Adipocyte (in vitro differentiated cells): ENCODE measurements around the gene SHISAL1.

ENCODE experiments used
- DNase-seq: peaks from one replicate; pipeline ENCODE4 v3.0.0-alpha.2; 2015; ENCODE audit warnings: low read depth
- H3K27me3 ChIP-seq: replicated peaks from 2 replicates; pipeline ENCODE4 v1.7.0; 2013; ENCODE audit warnings: mild to moderate bottlenecking, low read length, moderate library complexity; ENCODE audit not compliant: control insufficient read depth, insufficient read depth
- H3K36me3 ChIP-seq: 2 replicates; pipeline ENCODE4 v1.7.0; 2013; ENCODE audit warnings: low read length, mild to moderate bottlenecking, moderate library complexity; ENCODE audit not compliant: control insufficient read depth, insufficient read depth, severe bottlenecking
- H3K4me1 ChIP-seq: 2 replicates; pipeline ENCODE4 v1.7.0; 2013; ENCODE audit warnings: mild to moderate bottlenecking, low read length, moderate library complexity; ENCODE audit not compliant: control insufficient read depth, insufficient read depth
- H3K4me3 ChIP-seq: 2 replicates; pipeline ENCODE4 v1.7.0; 2013; ENCODE audit warnings: mild to moderate bottlenecking, low read length, moderate library complexity
- H3K9ac ChIP-seq: 2 replicates; pipeline ENCODE4 v1.7.0; 2013; ENCODE audit warnings: mild to moderate bottlenecking, low read length, moderate library complexity
- H3K9me3 ChIP-seq: 2 replicates; pipeline ENCODE4 v1.7.0; 2013; ENCODE audit warnings: mild to moderate bottlenecking, low read length, moderate library complexity; ENCODE audit not compliant: control insufficient read depth

The SHISAL1 gene

GRCh38 chr22:44272401-44272771, 40.4 kb downstream of the SHISAL1 start:
- Histone ChIP-seq H3K4me3 (no peak overlapping the region), H3K36me3 (no peaks in the 10 kb centered on the region), H3K9me3 (no peaks in the 10 kb centered on the region), H3K9ac (no peak overlapping the region), H3K4me1 (no peaks in the 10 kb centered on the region), H3K27me3 (peaks cover 8% of the 10 kb centered on the region)
- no peak for DNase-seq

GRCh38 chr22:44271732-44272400, 40.9 kb downstream of the SHISAL1 start:
- Histone ChIP-seq H3K9ac (no peak overlapping the region), H3K36me3 (no peaks in the 10 kb centered on the region), H3K4me3 (no peak overlapping the region), H3K4me1 (no peaks in the 10 kb centered on the region), H3K27me3 (peaks cover 8% of the 10 kb centered on the region), H3K9me3 (no peaks in the 10 kb centered on the region)
- DNase-seq, result no peak

GRCh38 chr22:44271010-44271500, 41.7 kb downstream of the SHISAL1 start:
- no peak for DNase-seq
- H3K4me3 ChIP-seq, result no peak overlapping the region
- H3K27me3 ChIP-seq, result peaks cover 4% of the 10 kb centered on the region
- no peaks in the 10 kb centered on the region for H3K4me1 ChIP-seq
- no peaks in the 10 kb centered on the region for H3K36me3 ChIP-seq
- H3K9me3 ChIP-seq, result no peaks in the 10 kb centered on the region
- H3K9ac ChIP-seq, result no peak overlapping the region

- no peak overlapping the region for H3K9ac ChIP-seq
- DNase-seq, result no peak
Observed at GRCh38 chr22:44270556-44270880, 42.2 kb downstream of the SHISAL1 start.

GRCh38 chr22:44269757-44270555, 42.8 kb downstream of the SHISAL1 start:
- no peak for DNase-seq
- no peaks in the 10 kb centered on the region for H3K36me3 ChIP-seq
- no peak overlapping the region for H3K9ac ChIP-seq
- H3K4me3 ChIP-seq, result no peak overlapping the region
- no peaks in the 10 kb centered on the region for H3K4me1 ChIP-seq
- peaks cover 5% of the 10 kb centered on the region for H3K9me3 ChIP-seq
- no peaks in the 10 kb centered on the region for H3K27me3 ChIP-seq

More at GRCh38 chr22:44270556-44270880, 42.2 kb downstream of the SHISAL1 start:
- H3K9me3 ChIP-seq, result peaks cover 1% of the 10 kb centered on the region
- no peaks in the 10 kb centered on the region for H3K36me3 ChIP-seq
- H3K4me3 ChIP-seq, result no peak overlapping the region
- H3K4me1 ChIP-seq, result no peaks in the 10 kb centered on the region
- H3K27me3 ChIP-seq, result no peaks in the 10 kb centered on the region

GRCh38 chr22:44269117-44269498, 43.6 kb downstream of the SHISAL1 start:
- Histone ChIP-seq H3K36me3 (no peaks in the 10 kb centered on the region), H3K9me3 (peaks cover 5% of the 10 kb centered on the region), H3K9ac (no peak overlapping the region), H3K4me1 (no peaks in the 10 kb centered on the region), H3K4me3 (no peak overlapping the region), H3K27me3 (no peaks in the 10 kb centered on the region)
- DNase-seq, result no peak

GRCh38 chr22:44268431-44269116, 44.2 kb downstream of the SHISAL1 start:
- no peaks in the 10 kb centered on the region for H3K27me3 ChIP-seq
- H3K9ac ChIP-seq, result no peak overlapping the region
- no peak for DNase-seq
- no peaks in the 10 kb centered on the region for H3K36me3 ChIP-seq
- no peaks in the 10 kb centered on the region for H3K4me1 ChIP-seq
- peaks cover 6% of the 10 kb centered on the region for H3K9me3 ChIP-seq
- no peak overlapping the region for H3K4me3 ChIP-seq

- H3K36me3 ChIP-seq, result no peaks in the 10 kb centered on the region
- H3K4me3 ChIP-seq, result no peak overlapping the region
- no peaks in the 10 kb centered on the region for H3K27me3 ChIP-seq
- H3K4me1 ChIP-seq, result no peaks in the 10 kb centered on the region
- peaks cover 9% of the 10 kb centered on the region for H3K9me3 ChIP-seq
- no peak for DNase-seq
- H3K9ac ChIP-seq, result no peak overlapping the region
Observed at GRCh38 chr22:44267856-44268255, 44.9 kb downstream of the SHISAL1 start.

GRCh38 chr22:44266796-44267760, 45.7 kb downstream of the SHISAL1 start:
- no peak for DNase-seq
- H3K9me3 ChIP-seq, result peaks cover 9% of the 10 kb centered on the region

GRCh38 chr22:44263547-44263946, 49.2 kb downstream of the SHISAL1 start:
- no peak for DNase-seq
- H3K4me3 ChIP-seq, result no peak overlapping the region
- peaks cover 9% of the 10 kb centered on the region for H3K9me3 ChIP-seq
- H3K36me3 ChIP-seq, result no peaks in the 10 kb centered on the region
- H3K9ac ChIP-seq, result no peak overlapping the region
- no peaks in the 10 kb centered on the region for H3K4me1 ChIP-seq
- H3K27me3 ChIP-seq, result peaks cover 5% of the 10 kb centered on the region

More at GRCh38 chr22:44266796-44267760, 45.7 kb downstream of the SHISAL1 start:
- no peaks in the 10 kb centered on the region for H3K4me1 ChIP-seq
- H3K27me3 ChIP-seq, result no peaks in the 10 kb centered on the region
- H3K36me3 ChIP-seq, result no peaks in the 10 kb centered on the region
- no peak overlapping the region for H3K4me3 ChIP-seq
- no peak overlapping the region for H3K9ac ChIP-seq
